Neural cell (in vitro differentiated cells): ENCODE results near the gene MTOR. TPM values are rescaled to one million over a fixed set of nuclear protein-coding genes. Genes with fewer than 3 reads are reported as not detected.

Experiments
- H2AFZ ChIP-seq: fragments of 200-600, 300-800 bp; sonication (generic), shearing (Covaris generic); 2 replicates; pipeline ENCODE4 v1.6.0; 2014; ENCODE audit warnings: low read depth, mild to moderate bottlenecking, antibody characterized with exemption, low read length, moderate library complexity
- H3F3A ChIP-seq: fragments of 200-600 bp; shearing (Covaris generic); 2 replicates; pipeline ENCODE4 v1.6.1; 2016; ENCODE audit warnings: mild to moderate bottlenecking, moderate library complexity, mixed read lengths, antibody characterized with exemption, low read length; ENCODE audit not compliant: insufficient read depth, poor library complexity, severe bottlenecking
- H3K27ac ChIP-seq: fragments of 200-600, 300-800 bp; sonication (generic), shearing (Covaris generic); 2 replicates; pipeline ENCODE4 v1.5.1; 2014; ENCODE audit warnings: mild to moderate bottlenecking, low read length, moderate library complexity
- H3K27me3 ChIP-seq: fragments of 300-800, 200-600 bp; sonication (generic), shearing (Covaris generic); 2 replicates; pipeline ENCODE4 v1.6.0; 2014; ENCODE audit warnings: mild to moderate bottlenecking, low read depth, low read length, moderate library complexity; ENCODE audit not compliant: insufficient read depth
- H3K36me3 ChIP-seq: fragments of 300-800, 200-600 bp; sonication (generic), shearing (Covaris generic); 2 replicates; pipeline ENCODE4 v1.5.1; 2014; ENCODE audit warnings: mild to moderate bottlenecking, antibody characterized with exemption, low read length, moderate library complexity; ENCODE audit not compliant: insufficient read depth
- H3K4me2 ChIP-seq: fragments of 300-800, 200-600 bp; sonication (generic), shearing (Covaris generic); 2 replicates; pipeline ENCODE4 v1.6.0; 2014; ENCODE audit warnings: mild to moderate bottlenecking, low read length
- H3K4me3 ChIP-seq: fragments of 300-800, 200-600 bp; sonication (generic), shearing (Covaris generic); 2 replicates; pipeline ENCODE4 v1.5.1; 2014; ENCODE audit warnings: mild to moderate bottlenecking, low read length, moderate library complexity
- H3K79me2 ChIP-seq: fragments of 200-600 bp; shearing (Covaris generic); replicated peaks from 2 replicates; pipeline ENCODE4 v1.6.0; 2014; ENCODE audit warnings: mild to moderate bottlenecking, low read length, moderate library complexity; ENCODE audit not compliant: insufficient read depth
- H3K9ac ChIP-seq: fragments of 300-800, 200-600 bp; sonication (generic), shearing (Covaris generic); 2 replicates; pipeline ENCODE4 v1.6.1; 2016; ENCODE audit warnings: mild to moderate bottlenecking, low read length, mixed read lengths
- H3K9me2 ChIP-seq: fragments of 200-600 bp; shearing (Covaris generic); 2 replicates; pipeline ENCODE4 v1.6.1; 2016; ENCODE audit warnings: mild to moderate bottlenecking, low read length, mixed read lengths; ENCODE audit not compliant: insufficient read depth
- H3K9me3 ChIP-seq: fragments of 200-600, 300-800 bp; sonication (generic), shearing (Covaris generic); 2 replicates; pipeline ENCODE4 v1.6.1; 2016; ENCODE audit warnings: mild to moderate bottlenecking, mixed run types, low read length, moderate library complexity, mixed read lengths
- H4K20me1 ChIP-seq: fragments of 200-600 bp; shearing (Covaris generic); 2 replicates; pipeline ENCODE4 v1.6.1; 2016; ENCODE audit warnings: mild to moderate bottlenecking, mixed run types; ENCODE audit not compliant: insufficient read depth
- CTCF ChIP-seq: fragments of 450-650 bp; IDR thresholded peaks from 2 replicates; pipeline ENCODE4 v1.5.1; 2014; ENCODE audit warnings: antibody characterized with exemption, mild to moderate bottlenecking, moderate library complexity; ENCODE audit not compliant: poor library complexity, severe bottlenecking
- EP300 ChIP-seq: fragments of 450-650 bp; conservative IDR thresholded peaks from 2 replicates; pipeline ENCODE4 v1.6.1; 2014; ENCODE audit warnings: antibody characterized with exemption, mild to moderate bottlenecking, moderate library complexity; ENCODE audit not compliant: poor library complexity, severe bottlenecking
- EZH2 ChIP-seq: fragments of 200-600, 300-800 bp; shearing (Covaris generic), sonication (generic); IDR thresholded peaks from 2 replicates; pipeline ENCODE4 v1.6.1; 2014; ENCODE audit warnings: antibody characterized with exemption, low read length, borderline replicate concordance, mild to moderate bottlenecking; ENCODE audit not compliant: insufficient read depth, poor library complexity, severe bottlenecking
- MXI1 ChIP-seq: fragments of 450-650 bp; conservative IDR thresholded peaks from 2 replicates; pipeline ENCODE4 v1.6.1; 2014; ENCODE audit warnings: antibody characterized with exemption, mild to moderate bottlenecking; ENCODE audit not compliant: poor library complexity, severe bottlenecking
- POLR2AphosphoS5 ChIP-seq: IDR thresholded peaks from 2 replicates; pipeline ENCODE4 v1.6.1; 2012
- RAD21 ChIP-seq: fragments of 450-650 bp; conservative IDR thresholded peaks from 2 replicates; pipeline ENCODE4 v1.6.1; 2014; ENCODE audit warnings: antibody characterized with exemption, mild to moderate bottlenecking, moderate library complexity
- SMC3 ChIP-seq: fragments of 450-650 bp; conservative IDR thresholded peaks from 2 replicates; pipeline ENCODE4 v1.6.1; 2014; ENCODE audit warnings: antibody characterized with exemption, mild to moderate bottlenecking, moderate library complexity; ENCODE audit not compliant: poor library complexity
- TAF1 ChIP-seq: IDR thresholded peaks from 2 replicates; pipeline ENCODE4 v1.6.1; 2012; ENCODE audit warnings: low read depth
- polyA plus RNA-seq: library from polyadenylated mRNA; depleted of rRNA; stranded (reverse); fragments of >200 nt; gene quantifications from 2 replicates; pipeline ENCODE4 v1.2.3, GENCODE V29; 2014
- TF ChIP-seq, protein P1 (sequence below): IDR thresholded peaks from 2 replicates; pipeline ENCODE4 v1.6.1; 2012; ENCODE audit warnings: borderline replicate concordance

Gene MTOR
- polyA plus RNA-seq, 1 donor from 2014 or later: 41.2 TPM

GRCh38 chr1:11157867-11158266 is 104.5 kb downstream of the MTOR start:
- Histone ChIP-seq H3K9me3 (no peaks in the 10 kb centered on the region), H3K27ac (no peak overlapping the region), H3F3A (no peaks in the 10 kb centered on the region), H3K36me3 (no peaks in the 10 kb centered on the region), H3K9ac (no peak overlapping the region), H2AFZ (no peak overlapping the region), H3K79me2 (no peaks in the 10 kb centered on the region), H4K20me1 (no peaks in the 10 kb centered on the region), H3K4me2 (no peak overlapping the region), H3K9me2 (no peaks in the 10 kb centered on the region), H3K4me3 (no peak overlapping the region), H3K27me3 (no peaks in the 10 kb centered on the region)
- no peak for TF ChIP-seq SMC3
- TF ChIP-seq, protein P1, sequence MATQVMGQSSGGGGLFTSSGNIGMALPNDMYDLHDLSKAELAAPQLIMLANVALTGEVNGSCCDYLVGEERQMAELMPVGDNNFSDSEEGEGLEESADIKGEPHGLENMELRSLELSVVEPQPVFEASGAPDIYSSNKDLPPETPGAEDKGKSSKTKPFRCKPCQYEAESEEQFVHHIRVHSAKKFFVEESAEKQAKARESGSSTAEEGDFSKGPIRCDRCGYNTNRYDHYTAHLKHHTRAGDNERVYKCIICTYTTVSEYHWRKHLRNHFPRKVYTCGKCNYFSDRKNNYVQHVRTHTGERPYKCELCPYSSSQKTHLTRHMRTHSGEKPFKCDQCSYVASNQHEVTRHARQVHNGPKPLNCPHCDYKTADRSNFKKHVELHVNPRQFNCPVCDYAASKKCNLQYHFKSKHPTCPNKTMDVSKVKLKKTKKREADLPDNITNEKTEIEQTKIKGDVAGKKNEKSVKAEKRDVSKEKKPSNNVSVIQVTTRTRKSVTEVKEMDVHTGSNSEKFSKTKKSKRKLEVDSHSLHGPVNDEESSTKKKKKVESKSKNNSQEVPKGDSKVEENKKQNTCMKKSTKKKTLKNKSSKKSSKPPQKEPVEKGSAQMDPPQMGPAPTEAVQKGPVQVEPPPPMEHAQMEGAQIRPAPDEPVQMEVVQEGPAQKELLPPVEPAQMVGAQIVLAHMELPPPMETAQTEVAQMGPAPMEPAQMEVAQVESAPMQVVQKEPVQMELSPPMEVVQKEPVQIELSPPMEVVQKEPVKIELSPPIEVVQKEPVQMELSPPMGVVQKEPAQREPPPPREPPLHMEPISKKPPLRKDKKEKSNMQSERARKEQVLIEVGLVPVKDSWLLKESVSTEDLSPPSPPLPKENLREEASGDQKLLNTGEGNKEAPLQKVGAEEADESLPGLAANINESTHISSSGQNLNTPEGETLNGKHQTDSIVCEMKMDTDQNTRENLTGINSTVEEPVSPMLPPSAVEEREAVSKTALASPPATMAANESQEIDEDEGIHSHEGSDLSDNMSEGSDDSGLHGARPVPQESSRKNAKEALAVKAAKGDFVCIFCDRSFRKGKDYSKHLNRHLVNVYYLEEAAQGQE: no peak
- no peak for TF ChIP-seq TAF1
- no peak for TF ChIP-seq POLR2AphosphoS5
- no peak for TF ChIP-seq MXI1
- TF ChIP-seq EZH2: no peak
- TF ChIP-seq EP300: no peak
- no peak for TF ChIP-seq CTCF
- TF ChIP-seq RAD21: no peak

- Histone ChIP-seq H3K36me3 (no peaks in the 10 kb centered on the region), H3K79me2 (no peaks in the 10 kb centered on the region), H3K27ac (no peak overlapping the region), H3F3A (no peaks in the 10 kb centered on the region), H3K9me2 (no peaks in the 10 kb centered on the region), H2AFZ (no peak overlapping the region), H4K20me1 (no peaks in the 10 kb centered on the region), H3K9me3 (no peaks in the 10 kb centered on the region), H3K4me3 (no peak overlapping the region), H3K4me2 (no peak overlapping the region), H3K27me3 (no peaks in the 10 kb centered on the region), H3K9ac (no peak overlapping the region)
- TF ChIP-seq RAD21 (no peak), POLR2AphosphoS5 (no peak), MXI1 (no peak), CTCF (no peak), SMC3 (no peak), EZH2 (no peak)
- TF ChIP-seq, protein P1: no peak
Measured at GRCh38 chr1:11157394-11157793, 105.0 kb downstream of the MTOR start.
